IPS-18a (cell line): Measurements from ENCODE around the gene SMIM5.
"Not testable (repeated sequence)": the region's sequence is repeated elsewhere in the genome, so short reads cannot be mapped to it uniquely, and the experiment has no call there.

Source experiments
- H3K27ac ChIP-seq: one replicate; pipeline ENCODE4 v1.5.1; 2013; ENCODE audit warnings: low read length
- H3K27me3 ChIP-seq: one replicate; pipeline ENCODE4 v1.6.1; 2013; ENCODE audit warnings: mild to moderate bottlenecking, low read length; ENCODE audit not compliant: control insufficient read depth, insufficient read depth
- H3K36me3 ChIP-seq: one replicate; pipeline ENCODE4 v1.6.1; 2013; ENCODE audit warnings: low read depth, low read length; ENCODE audit not compliant: control insufficient read depth
- H3K4me1 ChIP-seq: one replicate; pipeline ENCODE4 v1.6.1; 2013; ENCODE audit warnings: low read depth, low read length; ENCODE audit not compliant: control insufficient read depth
- H3K4me3 ChIP-seq: one replicate; pipeline ENCODE4 v1.5.1; 2013; ENCODE audit warnings: low read length
- H3K9ac ChIP-seq: one replicate; pipeline ENCODE4 v1.6.1; 2013; ENCODE audit warnings: mild to moderate bottlenecking, low read length, moderate library complexity
- H3K9me3 ChIP-seq: one replicate; pipeline ENCODE4 v1.6.1; 2013; ENCODE audit warnings: low read depth, low read length; ENCODE audit not compliant: control insufficient read depth

Gene SMIM5

GRCh38 chr17:75637551-75637950 is 4.3 kb downstream of the SMIM5 start:
- Histone ChIP-seq H3K4me1 (peaks cover 8% of the 10 kb centered on the region), H3K36me3 (no peaks in the 10 kb centered on the region), H3K4me3 (no peak overlapping the region)

GRCh38 chr17:75638039-75638438 is 4.8 kb downstream of the SMIM5 start:
- H3K36me3 ChIP-seq, H3K9me3 ChIP-seq, H3K4me3 ChIP-seq, H3K27me3 ChIP-seq, H3K9ac ChIP-seq, H3K27ac ChIP-seq: not testable (repeated sequence)
- peaks cover 13% of the 10 kb centered on the region for H3K4me1 ChIP-seq

More at GRCh38 chr17:75637551-75637950, 4.3 kb downstream of the SMIM5 start:
- Histone ChIP-seq H3K9ac (no peak overlapping the region), H3K27ac (no peak overlapping the region), H3K27me3 (no peaks in the 10 kb centered on the region), H3K9me3 (no peaks in the 10 kb centered on the region)

- no peak overlapping the region for H3K4me3 ChIP-seq
- H3K27ac ChIP-seq = no peak overlapping the region
- no peak overlapping the region for H3K9ac ChIP-seq
- H3K27me3 ChIP-seq = no peaks in the 10 kb centered on the region
- no peaks in the 10 kb centered on the region for H3K9me3 ChIP-seq
- H3K36me3 ChIP-seq = no peaks in the 10 kb centered on the region
- H3K4me1 ChIP-seq = peaks cover 12% of the 10 kb centered on the region
Measured at GRCh38 chr17:75638893-75639292, 5.7 kb downstream of the SMIM5 start.

- Histone ChIP-seq H3K9ac (no peak overlapping the region), H3K9me3 (no peaks in the 10 kb centered on the region), H3K27ac (no peak overlapping the region), H3K27me3 (no peaks in the 10 kb centered on the region), H3K4me1 (peaks cover 12% of the 10 kb centered on the region), H3K36me3 (no peaks in the 10 kb centered on the region), H3K4me3 (no peak overlapping the region)
Measured at GRCh38 chr17:75639327-75639726, 6.1 kb downstream of the SMIM5 start.

- Histone ChIP-seq H3K9ac (no peak overlapping the region), H3K4me3 (no peak overlapping the region), H3K4me1 (peaks cover 12% of the 10 kb centered on the region), H3K9me3 (no peaks in the 10 kb centered on the region), H3K27ac (no peak overlapping the region), H3K27me3 (no peaks in the 10 kb centered on the region), H3K36me3 (no peaks in the 10 kb centered on the region)
Measured at GRCh38 chr17:75639771-75640555, 6.7 kb downstream of the SMIM5 start.

GRCh38 chr17:75640556-75641119 is 7.4 kb downstream of the SMIM5 start:
- Histone ChIP-seq H3K9ac (no peak overlapping the region), H3K4me1 (peaks cover 12% of the 10 kb centered on the region)

GRCh38 chr17:75641343-75641742 is 8.1 kb downstream of the SMIM5 start:
- Histone ChIP-seq H3K9me3 (no peaks in the 10 kb centered on the region), H3K9ac (no peak overlapping the region), H3K27me3 (no peaks in the 10 kb centered on the region), H3K4me3 (no peak overlapping the region), H3K4me1 (peaks cover 12% of the 10 kb centered on the region), H3K27ac (no peak overlapping the region), H3K36me3 (no peaks in the 10 kb centered on the region)

More at GRCh38 chr17:75640556-75641119, 7.4 kb downstream of the SMIM5 start:
- Histone ChIP-seq H3K4me3 (no peak overlapping the region), H3K9me3 (no peaks in the 10 kb centered on the region), H3K27me3 (no peaks in the 10 kb centered on the region), H3K27ac (no peak overlapping the region), H3K36me3 (no peaks in the 10 kb centered on the region)

- H3K9ac ChIP-seq = no peak overlapping the region
- H3K27me3 ChIP-seq = no peaks in the 10 kb centered on the region
- H3K4me3 ChIP-seq = no peak overlapping the region
- peaks cover 12% of the 10 kb centered on the region for H3K4me1 ChIP-seq
- H3K9me3 ChIP-seq = no peaks in the 10 kb centered on the region
- H3K27ac ChIP-seq = no peak overlapping the region
- H3K36me3 ChIP-seq = no peaks in the 10 kb centered on the region
Measured at GRCh38 chr17:75642182-75642783, 9.0 kb downstream of the SMIM5 start.

- Histone ChIP-seq H3K27me3 (no peaks in the 10 kb centered on the region), H3K36me3 (no peaks in the 10 kb centered on the region), H3K9ac (no peak overlapping the region), H3K4me1 (peaks cover 12% of the 10 kb centered on the region), H3K9me3 (no peaks in the 10 kb centered on the region), H3K27ac (no peak overlapping the region), H3K4me3 (no peak overlapping the region)
Measured at GRCh38 chr17:75642784-75643642, 9.8 kb downstream of the SMIM5 start.

- peaks cover 12% of the 10 kb centered on the region for H3K4me1 ChIP-seq
- no peak overlapping the region for H3K27ac ChIP-seq
- H3K36me3 ChIP-seq = no peaks in the 10 kb centered on the region
- H3K9ac ChIP-seq = no peak overlapping the region
- no peaks in the 10 kb centered on the region for H3K9me3 ChIP-seq
- H3K4me3 ChIP-seq = no peak overlapping the region
- no peaks in the 10 kb centered on the region for H3K27me3 ChIP-seq
Measured at GRCh38 chr17:75643643-75644017, 10.4 kb downstream of the SMIM5 start.

GRCh38 chr17:75645501-75645888 is 12.3 kb downstream of the SMIM5 start:
- Histone ChIP-seq H3K4me3 (no peak overlapping the region), H3K27me3 (no peaks in the 10 kb centered on the region), H3K9ac (no peak overlapping the region), H3K27ac (no peak overlapping the region), H3K9me3 (no peaks in the 10 kb centered on the region), H3K36me3 (peaks cover 9% of the 10 kb centered on the region), H3K4me1 (peaks cover 12% of the 10 kb centered on the region)
